HG02678 (cell line): ENCODE results near the gene PRSS22.
"Not testable (repeated sequence)": the region's sequence is repeated elsewhere in the genome, so short reads cannot be mapped to it uniquely, and the experiment has no call there.

Source experiments
- ATAC-seq: cut with Tn5 transposase; IDR thresholded peaks from one replicate; pipeline ENCODE4 v1.9.1; 2021; ENCODE audit warnings: mild to moderate bottlenecking, moderate library complexity; ENCODE audit not compliant: unreplicated experiment

PRSS22 gene

DNA sequence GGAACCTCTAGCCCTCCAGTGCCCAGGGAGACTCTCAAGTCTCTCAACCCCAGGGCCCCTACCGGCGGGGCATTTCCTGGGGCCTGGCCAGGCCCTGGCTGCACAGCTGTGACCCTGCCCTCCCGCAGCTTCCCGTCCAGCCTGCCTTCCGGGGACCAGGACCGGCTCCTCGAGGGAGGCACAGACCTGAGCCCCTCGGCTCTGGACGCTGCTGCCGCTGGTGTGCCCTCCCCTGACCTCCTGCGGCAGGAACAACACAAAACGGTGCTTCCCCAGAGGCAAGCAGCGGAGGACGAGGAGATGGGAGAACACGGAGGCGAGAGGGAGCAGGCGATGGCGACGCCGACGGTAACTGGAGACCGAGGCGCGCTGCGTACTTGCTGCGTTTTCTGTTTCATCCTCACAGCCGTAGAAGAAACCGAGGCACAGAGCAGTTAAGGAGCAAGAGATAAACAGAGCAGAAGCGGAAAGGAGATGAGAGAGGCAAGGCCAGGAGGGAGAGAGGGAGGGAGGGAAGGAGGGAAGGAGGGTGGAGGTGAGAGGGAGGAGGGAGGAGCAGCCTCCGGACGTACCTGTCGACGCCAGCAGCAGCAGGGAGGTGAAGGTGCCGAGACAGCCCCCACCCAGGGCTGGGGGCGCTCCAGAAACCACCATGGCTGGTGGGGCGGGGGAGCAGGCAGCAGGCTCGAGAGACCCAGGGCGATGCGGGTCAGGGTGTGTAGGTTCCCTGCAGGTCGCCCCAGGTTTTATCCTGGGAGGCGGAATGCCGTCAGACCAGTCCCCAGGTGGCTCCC, at the start of gene PRSS22:
TSS of gene PRSS22 (minus strand) at position 720 of the 794 bp plus-strand sequence. CDS start at position 654, 66 bp downstream.
- ATAC-seq: no peak

GRCh38 chr16:2907084-2907753, 49.2 kb upstream of the PRSS22 start:
- not testable (repeated sequence) for ATAC-seq

- ATAC-seq: no peak
Measured at GRCh38 chr16:2905988-2906387, 48.0 kb upstream of the PRSS22 start.

DNA sequence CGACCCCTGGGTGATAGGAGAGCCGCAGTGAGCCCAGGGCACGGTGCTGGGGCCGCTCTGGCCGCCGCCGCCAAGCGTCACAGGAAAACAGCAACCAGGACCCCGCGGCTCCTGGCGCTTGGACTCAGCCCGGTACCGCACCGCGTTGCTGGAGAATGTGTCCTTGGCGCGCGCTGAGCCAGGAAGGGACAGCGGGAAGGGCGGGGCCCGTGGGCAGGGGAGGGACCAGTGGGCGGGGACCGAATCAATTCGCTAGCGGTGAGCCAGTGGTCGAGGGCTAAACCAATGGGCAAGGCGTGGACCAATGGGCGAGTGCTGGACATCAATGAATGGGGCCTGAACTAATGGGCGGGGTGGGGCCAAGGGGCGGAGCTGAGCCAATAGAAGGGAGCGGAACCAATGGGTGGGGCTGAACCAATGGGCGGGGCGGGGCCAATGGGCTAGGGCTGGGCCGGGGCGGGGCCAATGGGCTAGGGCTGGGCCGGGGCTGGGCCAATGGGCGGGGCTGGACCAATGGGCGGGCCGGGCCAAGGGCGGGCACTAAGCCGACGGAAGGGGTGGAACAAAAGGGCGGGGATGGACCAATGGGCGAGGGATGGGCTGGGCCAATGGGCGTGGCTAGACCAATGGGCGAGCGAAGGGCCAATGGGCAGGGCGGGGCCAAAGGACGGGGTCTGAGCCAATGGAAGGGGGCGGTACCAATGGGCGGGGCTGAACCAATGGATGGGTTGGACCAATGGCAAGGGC, 47.4 kb upstream of the PRSS22 start:
- peak; percentile 72 for ATAC-seq

- no peak for ATAC-seq
Measured at GRCh38 chr16:2904922-2905240, 46.9 kb upstream of the PRSS22 start.

DNA sequence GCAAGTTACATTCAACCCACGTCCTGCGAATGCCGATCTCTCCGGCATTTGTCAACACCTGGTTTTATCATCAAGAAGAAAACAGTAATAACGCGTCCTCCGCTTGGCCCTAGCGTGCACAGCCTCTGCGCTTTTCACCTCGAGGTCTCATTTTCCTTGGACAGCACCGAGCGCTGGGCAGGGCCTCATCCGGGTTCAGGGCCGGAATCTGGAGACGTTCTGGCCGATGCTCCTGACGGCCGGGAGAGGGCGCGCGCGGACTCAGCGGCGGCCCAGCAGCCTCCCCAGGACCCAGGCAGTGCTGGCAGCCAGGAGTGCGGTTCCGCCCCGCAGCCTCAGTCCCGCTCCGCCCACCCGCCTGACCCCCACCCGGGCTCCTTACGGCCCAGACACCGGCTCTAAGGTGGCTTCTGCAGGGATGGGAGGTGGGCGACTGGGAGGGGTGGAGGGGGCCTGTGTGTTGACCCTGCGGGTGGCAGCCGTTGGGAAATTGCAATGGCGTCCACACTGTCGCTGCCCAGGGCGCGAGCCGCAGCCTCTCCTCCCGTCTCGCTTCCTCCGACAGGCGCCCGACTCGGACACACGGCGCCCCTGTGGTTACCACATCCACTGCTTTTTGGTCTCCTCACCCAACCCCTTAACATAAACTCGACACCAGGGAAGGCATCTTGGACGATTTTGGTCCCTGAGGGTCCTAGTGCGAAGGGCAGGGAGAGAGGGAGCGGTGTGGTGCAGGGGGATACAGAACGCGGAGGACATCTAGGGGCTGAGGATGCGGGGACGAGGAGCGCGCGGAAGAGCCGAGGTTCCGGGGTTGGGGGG, 46.3 kb upstream of the PRSS22 start:
- peak; percentile 48 for ATAC-seq

DNA sequence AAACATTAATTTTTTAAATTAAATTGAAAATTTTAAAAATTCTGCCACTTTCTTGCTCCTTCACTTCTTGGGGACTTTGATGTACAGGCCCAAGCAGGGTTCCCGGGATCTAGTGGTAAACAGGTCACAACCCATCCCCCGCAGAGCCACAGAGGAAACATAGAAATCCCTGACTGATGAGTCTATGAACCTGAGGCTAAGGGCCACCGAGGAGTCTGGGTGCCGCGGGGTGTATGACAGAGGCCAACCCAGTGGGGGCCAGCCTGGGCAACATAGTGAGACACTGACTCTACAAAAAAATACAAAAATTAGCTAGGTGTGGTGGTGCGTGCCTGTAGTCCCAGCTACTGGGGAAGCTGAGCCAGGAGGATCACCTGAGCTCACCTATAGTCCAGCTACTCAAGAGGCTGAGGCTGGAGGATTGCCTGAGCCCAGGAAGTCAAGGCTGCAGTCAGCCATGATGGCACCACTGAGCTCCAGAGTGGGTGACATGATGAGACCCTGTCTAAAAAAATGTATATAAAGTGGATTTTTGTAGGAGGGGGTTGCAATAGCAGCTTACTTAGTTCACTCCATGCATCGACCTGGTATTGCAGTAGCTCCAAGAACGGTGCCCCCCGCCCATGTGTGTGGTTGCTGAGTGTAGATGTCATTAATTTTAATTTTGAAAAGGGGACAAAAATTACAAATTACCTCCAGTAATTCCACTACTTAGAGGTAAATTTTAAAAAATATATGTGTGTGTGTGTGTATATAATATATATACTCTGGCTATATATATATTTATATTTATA, 44.6 kb upstream of the PRSS22 start:
- ATAC-seq: no peak

DNA sequence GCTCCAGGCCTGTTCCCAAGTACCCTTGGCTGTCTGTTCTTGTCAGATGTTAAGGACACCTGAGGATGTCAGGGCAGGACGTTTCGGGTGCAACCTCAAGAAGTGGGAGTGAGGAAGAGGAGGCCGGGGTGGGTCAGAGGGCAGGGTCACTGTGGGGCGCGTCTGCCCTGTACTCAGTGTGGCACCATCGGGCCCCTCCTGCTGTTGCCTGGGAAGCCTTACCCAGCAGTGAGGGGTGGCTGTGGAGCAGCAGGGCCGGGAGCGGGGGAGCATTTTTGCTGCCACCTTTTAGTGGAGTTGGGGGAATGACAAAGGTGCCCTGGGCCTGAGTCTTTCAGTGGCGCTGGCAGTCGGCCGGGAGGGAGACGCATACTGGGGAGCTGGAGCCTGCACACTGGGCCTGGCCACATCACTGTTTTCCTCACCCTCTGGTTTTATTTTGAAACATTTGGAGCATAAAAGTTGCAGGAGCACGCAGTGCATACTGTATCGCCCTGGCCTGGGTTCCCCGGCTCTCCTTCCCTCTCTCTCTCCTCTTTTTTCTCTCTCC, 42.6 kb upstream of the PRSS22 start:
- no peak for ATAC-seq

- no peak for ATAC-seq
Measured at GRCh38 chr16:2899564-2900072, 41.6 kb upstream of the PRSS22 start.

DNA sequence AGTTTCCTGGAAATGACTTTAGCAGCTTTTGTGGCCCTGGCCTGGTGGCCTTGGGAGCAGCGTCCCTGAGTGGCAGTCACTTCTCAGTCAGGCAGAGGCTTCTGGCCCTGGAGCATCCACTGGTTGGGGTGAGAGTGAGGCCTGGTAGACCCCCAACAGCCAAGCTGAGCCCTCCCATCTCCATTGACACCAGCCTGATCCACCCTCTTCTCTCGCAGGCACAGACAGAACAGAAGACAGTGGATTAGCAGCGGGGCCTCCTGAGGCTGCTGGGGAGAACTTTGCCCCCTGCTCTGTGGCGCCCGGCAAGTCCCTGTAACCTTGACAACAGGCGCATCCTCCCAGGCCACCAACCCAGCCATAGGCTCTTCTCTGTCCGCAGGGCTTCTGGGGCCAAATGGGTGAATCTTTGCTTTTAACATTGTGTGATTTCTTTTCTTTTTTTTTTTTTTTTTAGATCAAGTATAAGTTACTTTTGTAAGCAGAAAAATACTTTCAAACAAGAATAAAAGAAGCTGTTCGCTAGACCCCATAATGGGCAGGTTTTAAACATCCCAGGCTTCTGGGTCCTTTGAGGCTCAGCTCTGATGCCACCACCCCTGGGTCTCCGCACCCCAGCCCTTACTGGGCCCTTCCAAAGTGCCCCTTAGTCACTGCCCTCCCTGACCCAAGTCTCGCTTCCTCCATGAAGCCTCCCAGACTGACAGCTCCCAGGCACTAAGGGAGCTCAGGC, 41.0 kb upstream of the PRSS22 start:
- ATAC-seq: no peak

DNA sequence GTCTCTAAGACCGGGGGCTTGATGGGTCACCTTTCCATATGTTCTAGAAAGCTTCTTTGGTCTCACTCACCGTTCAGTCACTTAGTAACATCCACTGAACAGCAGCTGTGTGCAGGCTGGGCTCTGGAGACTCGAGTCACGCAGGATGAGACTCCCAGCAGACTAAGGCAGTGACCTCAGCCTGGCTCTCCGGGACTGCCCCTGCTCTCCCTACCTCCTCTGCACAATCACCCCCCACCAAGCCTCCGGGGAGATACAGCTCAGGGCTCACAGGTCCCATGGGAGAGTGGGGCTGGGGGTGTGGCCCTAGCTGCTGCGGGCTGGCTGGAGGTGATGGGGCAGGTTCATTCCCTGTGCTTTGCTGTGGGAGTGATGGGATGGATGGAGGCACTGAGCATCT, 39.1 kb upstream of the PRSS22 start:
- peak; percentile 72 for ATAC-seq

GRCh38 chr16:2896480-2897010, 38.6 kb upstream of the PRSS22 start:
- ATAC-seq: no peak

DNA sequence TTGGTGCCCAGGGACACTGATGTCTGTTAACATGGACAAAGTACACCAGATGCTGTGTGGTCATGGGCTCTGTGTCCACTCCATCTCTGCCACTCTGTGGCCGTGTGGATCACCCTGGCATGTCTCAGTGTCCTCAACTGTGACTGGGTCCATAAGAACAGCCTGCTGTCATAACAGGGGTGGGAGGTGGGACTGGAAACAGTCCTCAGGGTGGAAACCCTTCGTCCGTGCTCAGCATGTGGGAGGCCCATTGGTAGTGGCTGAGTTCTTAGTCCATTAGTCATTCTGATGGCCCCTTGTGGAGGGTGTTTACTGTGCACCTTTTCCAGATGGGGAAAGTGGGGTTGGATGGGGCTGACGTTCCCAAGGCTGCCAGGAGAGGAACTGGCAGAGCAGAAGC, 37.8 kb upstream of the PRSS22 start:
- no peak for ATAC-seq

DNA sequence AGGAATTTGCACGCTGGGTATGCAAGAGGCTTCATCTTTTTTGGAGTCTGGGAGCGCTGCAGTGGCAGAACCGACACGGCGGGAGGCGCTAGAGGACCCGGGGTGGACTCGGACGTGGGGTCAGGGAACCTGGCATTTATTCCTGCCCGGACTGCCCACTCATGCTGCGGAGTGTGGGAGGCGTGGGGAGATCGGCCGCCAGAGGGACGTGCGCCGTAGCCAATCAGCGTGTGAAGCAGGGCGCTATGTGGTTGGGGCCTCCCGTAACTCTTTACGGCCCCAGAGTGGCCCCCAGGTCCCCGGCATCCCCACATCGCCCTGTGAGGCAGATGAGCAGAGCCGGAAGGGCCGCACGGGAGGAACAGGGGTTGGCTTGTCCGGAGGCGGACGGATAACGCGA, 36.3 kb upstream of the PRSS22 start:
- ATAC-seq: no peak

GRCh38 chr16:2884041-2884451, 26.1 kb upstream of the PRSS22 start:
- ATAC-seq: no peak

- no peak for ATAC-seq
Measured at GRCh38 chr16:2883458-2883908, 25.5 kb upstream of the PRSS22 start.

DNA sequence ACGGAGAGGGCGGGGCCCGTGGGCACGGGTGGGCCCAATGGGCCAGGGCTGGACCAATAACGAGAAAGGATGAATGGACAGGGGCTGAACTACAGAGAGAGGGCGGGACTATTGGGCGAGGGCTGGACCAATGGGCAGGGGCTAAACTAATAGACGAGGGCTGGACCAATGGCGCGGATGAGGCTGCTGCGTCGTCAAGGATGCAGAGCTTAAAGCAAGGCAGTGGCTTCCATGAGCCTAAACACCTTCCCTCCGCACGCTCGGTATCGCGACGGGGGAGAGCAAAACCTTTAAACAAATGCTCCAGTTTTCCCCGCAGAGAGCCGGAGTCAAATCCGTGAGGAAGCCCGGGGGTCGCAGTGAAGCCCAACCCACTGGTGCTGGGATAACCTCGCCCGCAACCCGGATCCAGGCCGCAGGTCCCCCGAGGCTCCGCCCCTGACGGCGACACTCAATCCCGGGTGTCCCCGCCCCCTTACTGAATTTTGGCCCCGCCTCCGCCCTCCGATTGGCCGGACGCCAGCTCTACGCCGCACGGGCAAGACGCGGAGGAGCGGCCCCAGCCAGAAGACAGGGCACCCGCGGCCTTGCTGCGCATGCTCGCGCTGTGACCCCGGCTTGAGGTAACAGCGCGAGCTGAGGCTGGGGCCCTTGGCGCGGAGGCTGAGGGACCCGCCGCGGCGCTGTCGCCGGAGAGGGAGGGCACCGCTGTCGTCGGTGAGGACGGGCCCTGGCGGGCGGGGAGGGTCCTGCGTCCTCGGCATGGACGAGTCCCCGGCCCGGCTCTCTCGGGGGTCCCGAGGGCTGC, 24.9 kb upstream of the PRSS22 start, which contains the start of gene FLYWCH2:
TSS of gene FLYWCH2 (plus strand) at position 566 of the 808 bp plus-strand sequence. CDS start 13,235 bp downstream, outside the sequence.
- ATAC-seq: peak; percentile 92
